Occipital lobe (tissue), 2 donors: ENCODE data around the gene STRN4. TPM values are rescaled to one million over a fixed set of nuclear protein-coding genes. Genes with fewer than 3 reads are reported as not detected.
A peak's percentile ranks its signal among the peaks of the same experiment; 100 is the strongest.

Experiments
- DNase-seq: peaks from one replicate; lab custom pipeline; 2025; lab: John Stamatoyannopoulos, UW
- total RNA-seq: library from RNA; depleted of rRNA; stranded (reverse); fragments of >200 nt; gene quantifications from one replicate; pipeline ENCODE4 v1.2.3, GENCODE V29; 2014

Gene STRN4
- total RNA-seq, 1 donor from 2014 or later: 85.2 TPM

- no peak for DNase-seq
Observed at GRCh38 chr19:46726551-46726950, 19.7 kb downstream of the STRN4 start.

- no peak for DNase-seq
Observed at GRCh38 chr19:46725859-46726393, 20.3 kb downstream of the STRN4 start.

GRCh38 chr19:46725036-46725820 lies 21.0 kb downstream of the STRN4 start:
- DNase-seq: no peak

- peak; percentile 71 for DNase-seq
Observed at GRCh38 chr19:46724468-46724867, 21.8 kb downstream of the STRN4 start.

GRCh38 chr19:46723471-46723870 lies 22.8 kb downstream of the STRN4 start:
- DNase-seq: no peak

GRCh38 chr19:46723023-46723461 lies 23.2 kb downstream of the STRN4 start:
- no peak for DNase-seq

- no peak for DNase-seq
Observed at GRCh38 chr19:46722421-46723022, 23.7 kb downstream of the STRN4 start.

- DNase-seq: no peak
Observed at GRCh38 chr19:46722004-46722380, 24.3 kb downstream of the STRN4 start.

- DNase-seq: no peak
Observed at GRCh38 chr19:46721269-46722003, 24.8 kb downstream of the STRN4 start.

GRCh38 chr19:46720503-46721239 lies 25.6 kb downstream of the STRN4 start:
- no peak for DNase-seq

GRCh38 chr19:46719629-46720502 lies 26.4 kb downstream of the STRN4 start:
- DNase-seq: no peak

- DNase-seq: no peak
Observed at GRCh38 chr19:46718934-46719622, 27.2 kb downstream of the STRN4 start.

- DNase-seq: no peak
Observed at GRCh38 chr19:46718157-46718933, 27.9 kb downstream of the STRN4 start.

GRCh38 chr19:46717716-46718143 lies 28.5 kb downstream of the STRN4 start:
- no peak for DNase-seq

- peak; percentile 63 for DNase-seq
Observed at GRCh38 chr19:46717034-46717715, 29.1 kb downstream of the STRN4 start, which contains the start of gene PRKD2. Gene PRKD2 (minus strand): TSS chr19:46717114. CDS start chr19:46716370, 744 bp downstream.

- no peak for DNase-seq
Observed at GRCh38 chr19:46716672-46717033, 29.6 kb downstream of the STRN4 start.

- DNase-seq: no peak
Observed at GRCh38 chr19:46715975-46716671, 30.1 kb downstream of the STRN4 start.

- DNase-seq: no peak
Observed at GRCh38 chr19:46715620-46715974, 30.7 kb downstream of the STRN4 start.
